Brain microvascular endothelial cell (primary cell): ENCODE data around the gene CPSF3.

Source experiments
- DNase-seq: peaks from one replicate; pipeline ENCODE4 v3.0.0-alpha.2; 2020
- H3K27ac ChIP-seq: fragments of 250-450 bp; sonication (Bioruptor Pico); 2 replicates; pipeline ENCODE4 v1.5.1; 2020; ENCODE audit warnings: mild to moderate bottlenecking, moderate library complexity
- H3K27me3 ChIP-seq: fragments of 250-450 bp; sonication (Bioruptor Pico); replicated peaks from 2 replicates; pipeline ENCODE4 v1.5.1; 2020; ENCODE audit warnings: mild to moderate bottlenecking
- H3K36me3 ChIP-seq: fragments of 250-450 bp; sonication (Bioruptor Pico); replicated peaks from 2 replicates; pipeline ENCODE4 v1.5.1; 2020; ENCODE audit warnings: mild to moderate bottlenecking
- H3K4me3 ChIP-seq: 2 replicates; pipeline ENCODE4 v1.5.1; 2011; ENCODE audit warnings: low read depth, mild to moderate bottlenecking, control low read depth, low read length, moderate library complexity
- CTCF ChIP-seq: IDR thresholded peaks from 2 replicates; pipeline ENCODE4 v1.5.1; 2011; ENCODE audit warnings: low read depth, mild to moderate bottlenecking, moderate library complexity, low read length, control low read depth, inconsistent platforms; ENCODE audit errors: missing control alignments
- in situ Hi-C: cut with HindIII; loops from 2 replicates; pipeline ENCODE4 v1.10.0; 2017; ENCODE audit warnings: low sequenced_read_pairs, low pct_ligation_motif_present

CPSF3 gene

DNA sequence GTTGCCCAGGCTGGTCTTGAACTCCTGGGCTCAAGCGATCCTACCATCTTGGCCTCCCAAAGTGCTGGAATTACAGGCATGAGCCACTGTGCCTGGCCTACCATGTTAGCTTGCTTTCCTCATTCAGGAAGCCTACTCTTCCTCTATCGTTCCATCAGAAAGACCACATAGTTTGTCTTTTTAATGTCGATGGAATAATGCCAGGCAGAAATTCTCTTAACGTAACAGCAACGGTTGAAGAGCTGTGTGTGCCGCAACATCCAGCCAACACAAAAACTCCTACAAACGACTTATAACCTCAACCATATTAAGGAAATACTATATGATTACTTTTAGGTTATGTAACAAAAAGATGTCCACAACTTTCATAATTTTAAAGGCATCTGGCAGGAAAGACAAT is 10.7 kb upstream of the CPSF3 start:
- Histone ChIP-seq H3K27me3 (no peaks in the 10 kb centered on the region), H3K27ac (no peak overlapping the region), H3K4me3 (no peak overlapping the region), H3K36me3 (peaks cover 35% of the 10 kb centered on the region)
- DNase-seq: no peak
- no peak for TF ChIP-seq CTCF
- in situ Hi-C loops: no loop called here

DNA sequence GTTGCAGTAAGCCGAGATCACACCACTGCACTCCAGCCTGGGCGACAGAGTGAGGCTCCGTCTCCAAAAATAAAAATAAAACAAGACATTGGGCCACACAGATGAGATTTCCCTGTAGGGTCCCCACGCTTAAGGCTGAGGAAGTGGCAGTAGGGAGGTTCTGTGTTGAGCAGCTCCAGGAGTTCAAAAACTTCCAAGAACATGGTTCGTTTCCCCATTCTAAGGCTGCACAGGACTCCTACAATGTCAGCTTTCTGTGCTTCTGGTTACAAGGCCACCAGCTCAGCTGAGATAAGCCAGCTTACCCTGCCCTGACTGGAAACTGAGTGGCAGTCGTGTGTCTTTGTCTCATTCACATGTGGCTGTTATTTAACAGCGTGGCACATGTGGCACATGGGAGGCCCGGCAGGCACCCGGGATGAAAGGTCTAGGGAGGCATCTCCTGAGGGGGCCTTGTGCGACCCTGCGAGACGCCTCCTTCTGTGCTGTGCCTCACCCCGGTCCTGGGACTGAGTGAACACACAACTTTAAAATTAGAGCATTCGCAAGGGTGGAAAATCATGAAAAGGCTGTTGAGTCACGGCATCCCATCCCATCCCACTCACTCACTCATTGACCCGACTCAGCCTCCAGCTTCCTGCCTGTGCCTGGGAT is 7.8 kb upstream of the CPSF3 start:
- Histone ChIP-seq H3K27me3 (no peaks in the 10 kb centered on the region), H3K36me3 (peaks cover 14% of the 10 kb centered on the region), H3K4me3 (no peak overlapping the region), H3K27ac (no peak overlapping the region)
- no peak for DNase-seq
- no peak for TF ChIP-seq CTCF
- in situ Hi-C loops: no loop called here

GRCh38 chr2:9416267-9416961 is 7.0 kb upstream of the CPSF3 start:
- in situ Hi-C loops: no loop called here
- Histone ChIP-seq H3K27ac (no peak overlapping the region), H3K4me3 (no peak overlapping the region), H3K36me3 (peaks cover 7% of the 10 kb centered on the region), H3K27me3 (no peaks in the 10 kb centered on the region)
- TF ChIP-seq CTCF: no peak
- DNase-seq: no peak

GRCh38 chr2:9416962-9417316 is 6.5 kb upstream of the CPSF3 start:
- TF ChIP-seq CTCF: no peak
- H3K27me3 ChIP-seq: no peaks in the 10 kb centered on the region
- no peak for DNase-seq
- no peak overlapping the region for H3K4me3 ChIP-seq
- in situ Hi-C loops: no loop called here
- H3K27ac ChIP-seq: no peak overlapping the region
- peaks cover 7% of the 10 kb centered on the region for H3K36me3 ChIP-seq

DNA sequence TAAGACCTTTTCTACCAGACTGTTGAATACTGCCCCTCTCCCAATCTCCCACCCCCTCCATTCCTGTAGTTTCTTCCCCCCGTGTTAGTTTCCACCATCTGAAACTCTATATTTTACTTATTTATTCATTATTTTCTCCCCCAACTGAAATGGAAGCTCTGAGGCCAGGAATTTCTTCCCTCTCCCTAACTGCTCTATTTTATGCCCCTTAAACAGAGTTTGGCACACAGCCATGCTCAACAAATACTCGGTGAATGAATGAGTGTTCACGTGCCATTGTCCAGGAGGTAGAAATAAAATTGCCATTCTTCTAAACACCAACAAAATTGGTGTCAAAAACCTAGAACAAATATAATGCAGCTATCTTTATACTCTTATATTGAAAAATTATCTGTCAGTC is 5.7 kb upstream of the CPSF3 start:
- no peak for DNase-seq
- H3K27ac ChIP-seq: no peak overlapping the region
- no peaks in the 10 kb centered on the region for H3K27me3 ChIP-seq
- no peak overlapping the region for H3K4me3 ChIP-seq
- in situ Hi-C loops: no loop called here
- no peak for TF ChIP-seq CTCF
- peaks cover 5% of the 10 kb centered on the region for H3K36me3 ChIP-seq

- no peak overlapping the region for H3K27ac ChIP-seq
- in situ Hi-C loops: no loop called here
- DNase-seq: no peak
- no peak overlapping the region for H3K4me3 ChIP-seq
- H3K36me3 ChIP-seq: peaks cover 2% of the 10 kb centered on the region
- no peaks in the 10 kb centered on the region for H3K27me3 ChIP-seq
- TF ChIP-seq CTCF: no peak
Observed at GRCh38 chr2:9418746-9419145, 4.7 kb upstream of the CPSF3 start.
